ENCODE measurements around the gene SAMD4B. TPM values are rescaled to one million over a fixed set of nuclear protein-coding genes. Genes with fewer than 3 reads are reported as not detected.

SAMD4B gene
- total and polyA plus RNA-seq, 2 donors from 2014 or later, result 92.9 to 100 TPM

- no peak for DNase-seq
- no peaks in the 10 kb centered on the region for H3K9me3 ChIP-seq (ENCODE audit: control insufficient read depth in 2 of 3, insufficient read depth in 1 of 3, low read length in 3 of 3)
- H3K27me3 ChIP-seq (ENCODE audit: control insufficient read depth, insufficient read depth, low read length), result no peaks in the 10 kb centered on the region
- H3K4me3 ChIP-seq (ENCODE audit: low read length in 3 of 3), result no peak overlapping the region
- intact Hi-C loops (cut with DNase I), result no loop called here
- TF ChIP-seq CTCF (IDR thresholded peaks at IDR 0.05; ENCODE audit: borderline replicate concordance, extremely low read depth, insufficient read depth), result no peak
- no peak overlapping the region for H3K9ac ChIP-seq (ENCODE audit: low read length in 3 of 3)
- no peaks in the 10 kb centered on the region for H3K36me3 ChIP-seq (ENCODE audit: control insufficient read depth in 2 of 3, insufficient read depth in 3 of 3, low read length in 3 of 3)
- H3K27ac ChIP-seq (ENCODE audit: low read depth in 2 of 2, low read length in 2 of 2), result no peak overlapping the region
- peaks cover 0 to 5% (median 0%) of the 10 kb centered on the region in 3 donors for H3K4me1 ChIP-seq (ENCODE audit: control insufficient read depth in 2 of 3, insufficient read depth in 2 of 3, low read depth in 1 of 3, low read length in 3 of 3)
- no peak for FAIRE-seq
Observed at GRCh38 chr19:39315933-39316332, 26.3 kb upstream of the SAMD4B start.

- no peak overlapping the region for H3K4me3 ChIP-seq (ENCODE audit: low read length in 3 of 3)
- no peaks in the 10 kb centered on the region for H3K27me3 ChIP-seq (ENCODE audit: control insufficient read depth, insufficient read depth, low read length)
- no peak for FAIRE-seq
- intact Hi-C loops (cut with DNase I), result no loop called here
- no peak for TF ChIP-seq CTCF (IDR thresholded peaks at IDR 0.05; ENCODE audit: borderline replicate concordance, extremely low read depth, insufficient read depth)
- H3K27ac ChIP-seq (ENCODE audit: low read depth in 2 of 2, low read length in 2 of 2), result no peak overlapping the region
- peaks cover 0 to 5% (median 0%) of the 10 kb centered on the region in 3 donors for H3K4me1 ChIP-seq (ENCODE audit: control insufficient read depth in 2 of 3, insufficient read depth in 2 of 3, low read depth in 1 of 3, low read length in 3 of 3)
- H3K9ac ChIP-seq (ENCODE audit: low read length in 3 of 3), result no peak overlapping the region
- no peaks in the 10 kb centered on the region for H3K36me3 ChIP-seq (ENCODE audit: control insufficient read depth in 2 of 3, insufficient read depth in 3 of 3, low read length in 3 of 3)
- H3K9me3 ChIP-seq (ENCODE audit: control insufficient read depth in 2 of 3, insufficient read depth in 1 of 3, low read length in 3 of 3), result no peaks in the 10 kb centered on the region
- peak in 1 of 5 donors; percentile 36 for DNase-seq
Observed at GRCh38 chr19:39316627-39317321, 25.4 kb upstream of the SAMD4B start.

GRCh38 chr19:39317476-39317875, 24.7 kb upstream of the SAMD4B start:
- no peak overlapping the region for H3K9ac ChIP-seq (ENCODE audit: low read length in 3 of 3)
- H3K36me3 ChIP-seq (ENCODE audit: control insufficient read depth in 2 of 3, insufficient read depth in 3 of 3, low read length in 3 of 3), result no peaks in the 10 kb centered on the region
- no peak for TF ChIP-seq CTCF (IDR thresholded peaks at IDR 0.05; ENCODE audit: borderline replicate concordance, extremely low read depth, insufficient read depth)
- H3K4me1 ChIP-seq (ENCODE audit: control insufficient read depth in 2 of 3, insufficient read depth in 2 of 3, low read depth in 1 of 3, low read length in 3 of 3), result peaks cover 0 to 5% (median 0%) of the 10 kb centered on the region in 3 donors
- no peaks in the 10 kb centered on the region for H3K9me3 ChIP-seq (ENCODE audit: control insufficient read depth in 2 of 3, insufficient read depth in 1 of 3, low read length in 3 of 3)
- H3K27me3 ChIP-seq (ENCODE audit: control insufficient read depth, insufficient read depth, low read length), result no peaks in the 10 kb centered on the region
- no peak for FAIRE-seq
- H3K4me3 ChIP-seq (ENCODE audit: low read length in 3 of 3), result no peak overlapping the region
- DNase-seq, result no peak
- intact Hi-C loops (cut with DNase I), result no loop called here
- H3K27ac ChIP-seq (ENCODE audit: low read depth in 2 of 2, low read length in 2 of 2), result no peak overlapping the region
